Epithelial cell of prostate (primary cell): ENCODE results near the gene SEMG2.

ENCODE experiments used
- DNase-seq: peaks from one replicate; pipeline ENCODE4 v3.0.0-alpha.2; 2011; ENCODE audit warnings: low read depth, low spot score
- H3K27ac ChIP-seq: fragments of 450-650 bp; 2 replicates; pipeline ENCODE4 v1.5.1; 2017; ENCODE audit warnings: mild to moderate bottlenecking

SEMG2 gene

DNA sequence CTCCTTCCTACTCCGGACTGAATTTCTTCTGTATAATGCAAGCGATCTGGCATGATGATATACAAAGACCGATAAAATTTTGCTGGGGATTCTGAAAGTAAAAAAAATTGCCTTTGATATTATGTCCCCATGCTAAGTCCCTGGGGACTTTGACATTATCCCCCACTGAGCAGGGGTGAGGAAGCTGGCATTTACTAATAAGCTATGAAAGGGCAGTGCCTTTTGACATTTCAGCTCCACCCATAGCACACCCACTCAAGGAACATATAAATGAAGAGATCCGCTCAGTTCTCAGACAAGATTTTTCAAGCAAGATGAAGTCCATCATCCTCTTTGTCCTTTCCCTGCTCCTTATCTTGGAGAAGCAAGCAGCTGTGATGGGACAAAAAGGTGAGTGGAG lies at the start of gene SEMG2:
SEMG2 (plus strand) TSS at position 298 of the 400 bp plus-strand sequence; CDS start at position 315, 17 bp downstream.
- no peak within 1 kb of the TSS for H3K27ac ChIP-seq
- no peak for DNase-seq

- no peak for DNase-seq
- peak overlapping the region; percentile 87 for H3K27ac ChIP-seq
Observed at GRCh38 chr20:45173522-45173921, 47.7 kb upstream of the SEMG2 start.

- peak within 1 kb of the TSS; percentile 87 for H3K27ac ChIP-seq
- peak; percentile 59 for DNase-seq
Observed at GRCh38 chr20:45174434-45175364, 46.5 kb upstream of the SEMG2 start, which contains the start of gene PI3. TSS of gene PI3 (plus strand) at chr20:45174902. CDS start at chr20:45174923, 21 bp downstream.

- peak overlapping the region; percentile 87 for H3K27ac ChIP-seq
- DNase-seq = no peak
Observed at GRCh38 chr20:45176526-45177267, 44.5 kb upstream of the SEMG2 start.

DNA sequence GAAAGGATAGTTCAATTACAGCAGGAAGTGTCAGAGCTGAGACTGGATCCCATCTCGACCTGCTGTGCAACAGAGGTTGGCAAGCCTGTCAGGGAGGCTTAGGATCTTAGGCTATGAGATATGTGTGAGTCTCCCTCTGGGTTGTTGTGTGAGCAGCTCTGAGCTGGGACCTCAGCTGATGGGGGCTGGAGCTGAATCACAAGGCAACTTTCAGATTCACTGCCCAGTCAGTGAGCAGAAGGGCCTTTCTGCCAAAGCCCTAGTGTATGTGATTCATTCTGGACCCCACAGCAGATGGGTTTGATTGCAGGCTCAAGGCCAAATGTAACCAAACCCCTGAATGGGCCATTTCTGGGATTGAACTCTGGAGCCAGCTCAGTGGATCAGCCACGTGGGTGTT lies 42.0 kb upstream of the SEMG2 start:
- DNase-seq = no peak
- no peak overlapping the region for H3K27ac ChIP-seq

DNA sequence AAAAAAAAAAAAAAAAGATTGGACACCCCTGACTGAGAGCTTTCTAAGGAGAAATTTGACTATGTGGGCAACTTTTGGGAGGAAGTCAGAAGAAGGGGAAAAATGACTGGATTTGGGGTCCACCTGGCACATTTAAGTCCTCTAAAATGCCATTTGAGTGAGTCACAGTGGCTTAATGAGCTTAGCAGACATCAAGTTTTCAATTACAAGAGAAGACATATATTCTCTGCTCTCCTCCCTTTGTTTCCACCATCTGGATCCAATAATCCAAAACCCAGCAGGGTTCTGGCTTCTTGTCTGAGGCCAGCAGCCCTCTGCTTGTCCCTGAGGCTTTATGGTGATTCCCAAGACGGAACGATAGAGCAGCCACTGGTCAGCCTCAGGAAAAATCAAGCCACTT lies 39.5 kb upstream of the SEMG2 start:
- DNase-seq = no peak
- no peak overlapping the region for H3K27ac ChIP-seq

DNA sequence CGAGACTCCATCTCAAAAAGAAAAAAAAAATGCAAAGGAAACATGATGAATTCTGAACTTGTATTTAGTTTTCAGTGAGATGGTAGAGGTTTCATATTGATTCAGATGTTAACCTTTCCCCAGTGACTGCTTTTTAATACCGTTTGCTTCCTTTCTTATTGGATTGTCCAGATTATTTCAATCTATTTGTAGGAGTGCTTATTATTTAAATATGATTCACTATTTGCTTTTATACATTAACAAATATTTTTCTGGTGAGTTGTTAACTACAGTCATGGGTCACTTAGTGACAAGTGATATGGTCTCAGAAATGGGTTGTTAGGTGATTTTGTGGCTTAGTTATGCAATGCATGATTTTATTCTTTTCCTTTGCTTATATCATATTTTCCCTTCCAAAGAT lies 38.1 kb upstream of the SEMG2 start:
- H3K27ac ChIP-seq = no peak overlapping the region
- no peak for DNase-seq

DNA sequence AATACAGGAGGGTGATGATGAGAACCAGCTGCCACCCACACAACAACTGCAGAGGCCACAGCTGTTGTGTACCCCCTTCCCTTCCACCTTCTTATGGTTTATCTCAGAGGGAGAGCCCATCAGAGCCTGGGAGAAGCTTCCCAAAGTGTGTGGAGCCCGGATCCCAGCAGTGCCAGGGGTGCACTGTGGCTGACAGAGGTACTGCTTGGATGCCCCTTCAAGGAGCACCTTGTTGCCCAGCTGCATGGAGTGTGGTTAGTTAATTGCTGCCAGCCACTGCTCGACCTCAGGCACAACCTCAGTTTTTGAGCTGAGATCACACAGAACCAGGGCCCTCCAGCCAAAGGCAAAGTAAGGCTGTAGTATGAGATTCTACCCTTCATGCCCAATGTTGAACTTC lies 33.5 kb upstream of the SEMG2 start:
- DNase-seq = no peak
- H3K27ac ChIP-seq = no peak overlapping the region

DNA sequence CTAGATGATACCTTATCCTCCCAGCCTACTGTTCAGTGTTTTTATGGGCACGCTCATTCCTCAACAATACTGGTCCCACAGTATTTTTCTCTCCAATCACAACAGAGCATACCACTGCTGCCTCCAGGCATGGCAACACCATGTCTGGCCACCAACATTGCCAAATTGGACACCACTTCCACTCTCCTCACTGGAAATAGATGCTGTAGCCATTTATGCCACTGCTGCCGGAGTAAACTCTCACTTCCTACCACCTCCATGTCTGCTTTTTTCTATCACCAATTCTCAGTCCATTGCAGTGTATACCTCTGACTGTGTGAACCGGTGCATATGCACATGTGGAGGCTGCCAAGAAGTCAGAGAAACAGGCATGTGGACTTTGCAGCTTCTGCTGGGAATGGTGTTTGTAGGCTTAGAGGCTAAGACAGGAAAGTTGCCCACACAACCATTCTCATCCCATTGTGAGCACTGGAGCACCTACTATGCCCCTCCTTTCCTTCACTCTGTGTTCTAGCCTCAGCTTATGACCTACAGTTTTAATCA lies 32.0 kb upstream of the SEMG2 start:
- no peak for DNase-seq
- no peak overlapping the region for H3K27ac ChIP-seq

DNA sequence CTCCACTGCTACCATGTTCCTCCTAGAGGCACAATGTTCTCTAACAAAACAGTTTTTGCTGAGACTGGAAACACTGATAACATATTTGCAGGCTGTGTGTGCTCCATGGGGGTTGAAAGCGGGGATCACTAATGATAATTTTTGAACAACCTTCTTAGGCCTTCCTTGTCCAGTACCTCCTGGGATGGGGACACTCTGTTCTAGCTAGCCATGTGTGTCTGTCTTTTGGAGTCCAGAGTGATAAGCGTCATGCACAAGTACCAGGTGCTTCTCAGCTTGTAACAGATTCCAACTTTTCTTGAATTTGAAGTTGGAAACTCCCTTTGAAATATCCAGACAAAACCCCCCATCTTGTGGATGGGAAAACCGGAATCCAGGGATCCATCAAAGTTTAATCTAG lies 31.3 kb upstream of the SEMG2 start:
- no peak overlapping the region for H3K27ac ChIP-seq
- no peak for DNase-seq

DNA sequence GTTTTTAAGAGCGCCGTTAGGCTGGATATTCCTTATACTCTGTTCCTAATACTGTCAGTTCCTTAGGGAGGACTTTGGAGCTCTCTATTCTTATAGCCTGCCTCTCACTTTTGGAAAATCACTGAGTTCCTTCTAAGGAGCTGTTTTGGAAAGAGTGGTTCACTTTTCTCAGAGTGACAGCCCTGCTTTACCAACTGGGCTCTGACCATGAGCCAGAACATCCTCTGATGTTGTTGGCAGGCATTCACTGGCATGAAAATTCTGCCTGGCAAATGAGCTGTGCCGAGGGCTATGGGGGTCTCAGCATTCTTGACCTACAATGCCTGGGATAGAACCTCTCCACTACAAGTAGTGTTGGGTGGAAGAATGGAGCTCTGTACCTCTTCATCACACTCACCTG lies 29.2 kb upstream of the SEMG2 start:
- DNase-seq = no peak
- H3K27ac ChIP-seq = no peak overlapping the region

DNA sequence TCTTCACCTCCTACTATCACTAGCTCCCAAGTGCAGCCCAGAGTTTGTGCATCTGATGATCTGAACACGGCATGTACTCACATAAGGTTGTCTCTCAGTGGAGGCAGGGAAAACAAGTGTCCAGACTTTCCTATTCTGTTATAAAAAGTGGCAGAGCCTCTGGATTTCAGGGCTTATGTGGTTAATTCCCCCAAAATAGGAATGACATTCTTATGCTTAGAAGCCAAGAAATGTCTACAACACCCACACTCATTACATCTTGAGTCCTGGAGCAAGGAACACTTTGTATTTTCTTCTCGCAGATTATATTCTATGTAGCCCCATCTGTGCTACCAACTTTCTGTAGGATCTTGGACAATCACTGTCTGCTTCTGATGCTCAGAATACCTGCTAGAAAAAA lies 27.8 kb upstream of the SEMG2 start:
- no peak for DNase-seq
- no peak overlapping the region for H3K27ac ChIP-seq

GRCh38 chr20:45206725-45207124 lies 14.4 kb upstream of the SEMG2 start, which contains the start of gene SEMG1:
TSS of gene SEMG1 (plus strand) at chr20:45207033. CDS start at chr20:45207054, 21 bp downstream.
- no peak for DNase-seq

DNA sequence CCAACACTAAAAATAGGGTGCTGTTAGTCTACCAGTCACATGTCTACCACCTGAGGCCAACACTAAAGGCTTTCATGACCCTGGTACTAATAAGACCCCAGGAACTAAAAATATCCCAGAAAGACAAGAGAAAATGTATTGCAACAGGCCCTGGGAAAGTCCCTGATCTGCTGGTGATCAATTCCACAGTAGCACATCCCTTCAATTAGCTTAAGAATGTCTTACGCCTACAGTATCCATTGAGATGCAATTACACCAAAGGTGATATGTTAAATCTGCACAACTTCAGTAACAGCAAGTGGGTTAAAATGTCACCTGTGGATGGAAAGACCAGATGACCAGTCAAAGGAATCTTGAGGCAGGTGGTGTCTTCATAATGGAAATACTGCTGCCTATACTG lies 11.2 kb upstream of the SEMG2 start:
- no peak for DNase-seq
- H3K27ac ChIP-seq = no peak overlapping the region

More at GRCh38 chr20:45206725-45207124, 14.4 kb upstream of the SEMG2 start, which contains the start of gene SEMG1:
- H3K27ac ChIP-seq = no peak within 1 kb of the TSS

DNA sequence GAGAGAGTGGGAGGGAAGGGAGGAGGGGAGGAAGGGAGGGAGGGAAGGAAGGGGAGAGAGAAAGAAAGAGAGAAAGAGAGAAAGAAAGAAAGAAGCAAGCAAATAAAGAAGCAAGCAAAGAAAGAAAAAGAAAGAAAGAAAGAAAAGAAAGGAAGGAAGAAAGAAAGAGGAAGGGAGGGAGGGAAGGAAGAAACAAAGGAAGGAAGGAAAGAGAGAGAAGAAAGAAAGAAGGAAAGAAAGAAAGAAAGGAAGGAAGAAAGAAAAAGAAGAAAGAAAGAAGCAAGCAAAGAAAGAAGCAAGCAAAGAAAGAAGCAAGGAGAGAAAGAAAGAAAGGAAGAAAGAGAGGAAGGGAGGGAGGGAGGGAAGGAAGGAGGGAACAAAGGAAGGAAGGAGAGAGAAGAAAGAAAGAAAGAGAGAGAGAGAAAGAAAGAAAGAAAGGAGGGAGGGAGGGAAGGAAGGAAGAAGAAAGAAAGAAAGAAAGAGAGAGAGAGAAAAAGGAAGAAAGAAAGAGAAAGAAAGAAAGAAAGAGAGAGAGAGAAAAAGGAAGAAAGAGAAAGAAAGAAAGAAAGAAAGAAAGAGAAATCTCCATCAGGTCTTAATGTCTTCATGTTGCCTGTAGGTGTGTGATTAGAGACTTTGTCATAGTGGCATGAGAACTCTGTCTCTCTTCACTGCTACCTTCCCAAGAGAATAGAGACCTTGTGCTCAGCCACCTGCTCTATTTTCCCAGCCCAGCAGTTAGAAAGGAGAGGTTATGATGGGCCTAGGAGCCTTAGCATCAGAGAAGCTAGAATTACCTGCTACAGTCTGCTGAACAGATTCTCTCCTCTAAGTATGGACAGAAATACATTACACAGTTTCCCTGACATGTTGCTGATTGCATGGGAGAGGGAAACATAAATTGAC lies 9.4 kb upstream of the SEMG2 start:
- DNase-seq = no peak
- no peak overlapping the region for H3K27ac ChIP-seq

DNA sequence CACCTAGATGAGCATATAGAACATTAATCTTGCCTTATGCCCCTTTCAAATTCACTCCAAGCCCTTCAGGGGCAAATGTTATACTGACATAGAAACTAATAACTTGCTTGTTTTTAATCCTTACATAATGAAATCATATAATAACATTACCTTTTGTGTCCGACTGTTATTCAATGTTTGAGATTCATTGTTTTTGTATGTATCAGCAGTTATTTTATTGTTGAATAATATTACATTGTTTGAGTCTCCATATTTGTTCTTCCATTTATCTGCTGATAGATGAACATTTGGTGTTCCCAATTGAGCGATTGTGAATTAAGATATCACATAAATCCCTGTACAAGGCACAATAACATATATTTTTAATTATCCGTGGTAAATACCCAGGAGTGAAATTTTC lies 8.3 kb upstream of the SEMG2 start:
- no peak for DNase-seq
- no peak overlapping the region for H3K27ac ChIP-seq

GRCh38 chr20:45218124-45218523 lies 3.0 kb upstream of the SEMG2 start:
- DNase-seq = no peak

GRCh38 chr20:45218636-45219035 lies 2.5 kb upstream of the SEMG2 start:
- H3K27ac ChIP-seq = no peak overlapping the region
- no peak for DNase-seq

More at GRCh38 chr20:45218124-45218523, 3.0 kb upstream of the SEMG2 start:
- no peak overlapping the region for H3K27ac ChIP-seq

DNA sequence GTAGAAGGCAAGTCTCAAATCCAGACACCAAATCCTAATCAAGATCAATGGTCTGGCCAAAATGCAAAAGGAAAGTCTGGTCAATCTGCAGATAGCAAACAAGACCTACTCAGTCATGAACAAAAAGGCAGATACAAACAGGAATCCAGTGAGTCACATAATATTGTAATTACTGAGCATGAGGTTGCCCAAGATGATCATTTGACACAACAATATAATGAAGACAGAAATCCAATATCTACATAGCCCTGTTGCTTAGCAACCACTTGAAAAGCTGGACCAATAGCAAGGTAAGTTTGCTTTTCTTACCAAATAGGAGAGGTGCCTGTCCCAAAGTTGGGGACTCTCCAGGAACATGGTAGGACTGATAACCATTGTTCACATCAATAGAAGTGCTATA lies 2.0 kb downstream of the SEMG2 start:
- DNase-seq = no peak
- no peak overlapping the region for H3K27ac ChIP-seq

GRCh38 chr20:45226287-45226686 lies 5.1 kb downstream of the SEMG2 start:
- H3K27ac ChIP-seq = no peak overlapping the region
- DNase-seq = no peak
